HG03280 (cell line): ENCODE data around the gene PLPPR1.

Experiments used
- ATAC-seq: cut with Tn5 transposase; IDR thresholded peaks from one replicate; pipeline ENCODE4 v1.9.1; 2021; ENCODE audit warnings: mild to moderate bottlenecking, moderate library complexity; ENCODE audit not compliant: unreplicated experiment

PLPPR1 gene

DNA sequence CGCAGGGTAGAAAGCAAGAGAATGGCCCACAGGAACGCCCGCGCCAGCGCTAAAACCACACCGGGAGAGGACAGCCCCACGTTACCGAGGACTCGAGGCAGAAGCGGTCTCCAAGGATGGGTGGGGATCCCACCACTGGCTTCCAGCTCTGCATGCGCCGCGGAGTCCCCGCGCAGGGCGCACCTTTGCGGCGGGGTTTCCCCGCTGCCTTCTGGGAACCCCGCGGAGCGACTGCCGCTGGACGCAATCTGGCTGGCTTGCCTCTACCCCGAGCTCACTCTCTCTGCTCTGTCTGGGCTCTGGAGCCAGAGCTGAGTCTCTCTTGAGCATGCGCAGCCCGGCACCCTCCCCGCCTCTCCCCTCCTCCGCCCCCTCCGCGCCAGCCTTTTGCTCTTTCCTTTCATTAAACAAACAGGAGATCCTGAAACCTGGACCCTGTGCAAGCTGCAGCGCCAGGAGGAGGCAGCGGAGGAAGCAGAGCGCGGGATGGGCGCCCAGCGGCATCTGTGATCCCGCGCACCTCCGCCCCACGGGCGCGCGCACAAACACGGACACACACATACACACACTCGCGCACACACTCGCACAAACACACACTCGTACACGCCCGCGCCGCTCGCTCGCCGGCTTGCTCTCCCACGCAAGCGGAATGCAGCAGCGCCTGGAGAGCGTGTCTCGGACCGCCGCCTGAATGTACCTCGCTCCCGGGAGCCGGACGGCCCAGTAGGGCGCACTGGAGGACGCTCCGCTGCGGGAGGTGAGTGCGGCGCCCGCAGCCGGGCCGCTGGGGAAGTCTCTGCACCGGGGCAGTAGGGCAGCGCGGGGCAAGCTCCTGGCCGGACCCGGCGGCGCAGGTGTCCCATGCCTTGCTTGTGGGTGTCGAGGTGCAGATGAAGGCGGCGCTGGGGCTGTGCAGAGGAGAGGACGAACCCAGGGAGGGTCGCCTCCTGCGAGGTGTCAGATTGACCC is at the start of gene PLPPR1:
TSS of gene PLPPR1 (plus strand) at position 382 of the 969 bp plus-strand sequence.
- ATAC-seq, result no peak

DNA sequence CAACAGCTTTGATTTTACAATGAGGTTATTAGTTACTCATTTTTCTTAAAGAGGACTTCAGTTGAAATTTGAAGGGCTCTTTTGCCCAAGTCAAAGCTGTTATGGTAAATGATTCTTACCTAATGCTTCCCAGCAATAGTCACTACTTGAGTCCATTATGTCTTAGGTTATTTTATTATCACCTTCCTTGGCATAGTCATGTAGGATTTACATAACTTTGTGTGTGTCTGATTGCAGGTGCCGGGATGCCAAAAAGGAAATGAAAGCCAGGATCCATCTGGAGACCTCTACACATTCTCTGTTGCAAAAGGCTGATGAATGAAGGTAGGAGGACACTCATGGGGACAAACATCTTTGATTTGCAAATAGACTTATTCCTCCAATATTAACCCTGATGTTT is 38.8 kb upstream of the PLPPR1 start:
- ATAC-seq, result no peak

DNA sequence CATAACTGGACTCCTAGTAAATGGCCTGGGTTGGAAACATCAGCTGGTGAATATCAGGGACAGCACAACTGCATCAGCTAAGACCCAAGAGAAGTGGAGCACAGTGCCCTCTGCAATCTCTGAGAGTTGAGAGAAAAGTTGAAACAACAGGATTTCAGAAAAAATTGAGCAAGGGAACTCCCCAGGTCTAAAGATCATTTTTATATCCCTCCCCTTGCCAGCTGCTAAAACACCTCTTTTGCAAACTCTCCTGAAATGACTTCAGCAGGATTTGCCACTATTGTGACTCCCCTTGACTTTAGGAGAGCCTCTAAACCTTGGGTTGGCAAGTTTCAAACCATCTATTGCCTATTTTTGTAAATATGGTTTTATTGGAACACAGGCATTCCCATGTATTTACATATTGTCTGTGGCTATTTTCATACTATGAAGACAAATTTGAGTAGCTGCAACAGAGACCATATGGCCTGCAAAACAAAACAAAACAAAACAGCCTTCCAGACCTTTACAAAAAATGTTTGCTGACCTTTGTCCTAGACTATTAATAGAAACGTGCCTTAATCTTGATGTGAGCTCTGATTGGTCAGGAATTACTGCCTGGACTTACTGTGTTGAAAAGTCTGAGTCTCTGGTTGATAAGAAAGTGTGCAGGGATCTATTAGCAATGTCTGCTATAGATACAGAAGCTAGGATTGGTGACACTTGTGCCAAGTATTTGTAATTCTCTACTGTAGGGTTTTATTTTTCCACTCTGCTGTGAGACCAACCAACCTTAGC is 37.7 kb upstream of the PLPPR1 start:
- ATAC-seq, result no peak

DNA sequence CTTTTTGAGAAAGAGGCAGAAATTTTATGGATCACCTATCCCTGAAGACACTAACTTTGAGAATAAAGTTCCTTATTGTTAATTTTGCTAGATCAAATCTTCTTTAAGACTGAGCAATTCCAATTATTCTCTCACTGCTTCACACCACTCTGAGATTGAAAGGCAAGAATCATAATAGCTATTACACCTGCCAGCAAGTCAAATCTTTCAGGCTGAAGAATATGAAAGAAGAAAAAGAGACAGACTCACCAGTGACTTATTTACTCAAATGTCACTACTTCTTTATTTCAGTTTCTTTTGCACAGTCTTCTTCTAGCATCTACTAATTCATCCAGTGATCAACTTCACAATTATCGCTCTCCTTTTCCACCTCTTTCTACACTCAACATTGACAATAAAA is 35.9 kb upstream of the PLPPR1 start:
- no peak for ATAC-seq

DNA sequence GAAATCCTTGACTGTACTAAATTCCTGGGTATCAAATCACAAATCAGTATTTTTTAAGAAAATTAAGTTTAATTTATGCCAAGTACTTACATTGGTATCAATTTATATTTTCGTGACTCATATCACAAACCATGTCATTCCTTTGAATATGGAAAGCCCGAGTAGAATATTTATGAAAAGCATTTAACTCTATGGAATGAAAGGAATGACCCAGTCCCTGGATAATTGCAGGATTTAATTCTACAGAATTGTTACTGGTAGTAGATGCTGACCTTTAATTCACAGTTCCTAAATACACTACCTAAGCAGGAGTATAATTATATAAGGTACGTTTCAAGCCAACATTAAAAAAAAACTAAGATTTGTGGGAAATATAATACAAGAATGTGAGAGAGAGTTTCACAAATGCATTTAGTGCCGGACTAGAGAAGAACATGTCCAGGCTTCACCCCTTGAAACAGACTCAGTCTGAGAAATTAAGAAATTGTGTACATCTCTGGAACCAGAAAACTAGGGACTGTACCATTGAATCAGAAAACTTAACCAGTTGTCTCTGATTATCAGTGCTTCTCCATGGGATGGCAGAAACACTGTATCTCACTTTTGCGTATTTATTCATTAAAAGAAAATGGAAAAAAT is 28.5 kb upstream of the PLPPR1 start:
- no peak for ATAC-seq

- no peak for ATAC-seq
Measured at GRCh38 chr9:101005246-101005645, 23.3 kb upstream of the PLPPR1 start.

DNA sequence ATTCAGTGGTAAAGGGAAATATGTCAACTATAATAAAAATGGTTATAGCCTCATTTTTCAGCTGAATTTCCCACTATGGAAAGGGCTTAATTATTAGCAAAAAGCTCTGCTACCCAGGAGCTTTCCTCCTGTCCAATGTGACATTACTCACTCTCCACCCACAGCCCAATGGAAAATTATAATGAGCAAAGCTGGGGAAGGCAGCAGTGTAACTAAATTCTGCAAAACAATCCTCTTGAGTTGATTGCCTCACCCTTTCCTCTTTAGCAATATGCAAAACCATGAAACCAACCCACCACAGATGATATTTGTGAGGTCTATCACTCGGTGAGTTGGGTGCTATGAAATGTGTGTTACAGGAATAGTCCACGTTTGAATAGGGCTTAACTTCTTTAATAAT is 14.0 kb upstream of the PLPPR1 start:
- no peak for ATAC-seq

DNA sequence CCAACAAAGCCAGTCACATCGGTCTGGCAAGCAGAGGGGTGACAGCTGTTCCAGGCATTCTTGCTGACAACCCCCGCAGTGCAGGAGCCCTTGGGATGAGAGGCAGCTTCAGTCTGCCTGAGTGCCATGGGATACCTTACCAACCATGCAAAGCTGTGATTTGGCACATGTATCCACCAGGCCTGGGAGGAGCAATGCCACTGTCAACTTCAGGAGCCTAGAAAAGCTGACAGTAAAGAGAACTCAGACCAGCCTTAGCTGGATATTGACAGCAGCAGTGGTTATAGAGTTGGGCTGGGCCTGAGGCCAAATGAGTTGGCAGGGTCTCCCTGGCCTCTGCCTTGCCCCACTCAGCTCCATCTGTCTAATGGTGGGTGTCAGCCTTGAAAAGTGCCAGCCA is 10.1 kb upstream of the PLPPR1 start:
- ATAC-seq, result no peak

DNA sequence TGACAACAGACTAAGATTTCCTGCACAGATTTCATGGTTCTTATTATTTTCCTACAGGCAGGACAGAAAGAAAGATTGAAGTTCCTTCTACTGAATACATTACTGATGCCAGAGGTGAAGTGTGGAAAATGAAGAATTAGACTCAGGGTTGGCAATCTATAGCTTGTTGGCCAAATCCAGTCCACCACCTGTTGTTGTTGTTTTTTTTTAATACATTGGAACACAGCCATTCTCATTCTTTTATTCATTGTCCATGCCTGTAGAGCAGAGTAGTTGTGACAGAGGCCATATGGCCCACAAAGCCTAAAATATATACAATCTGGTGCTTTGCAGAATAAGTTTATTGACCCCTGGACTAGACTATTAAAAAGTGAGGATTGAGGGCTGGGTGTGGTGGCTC is 5.8 kb upstream of the PLPPR1 start:
- ATAC-seq, result no peak

GRCh38 chr9:101025940-101026339 is 2.6 kb upstream of the PLPPR1 start:
- ATAC-seq, result no peak

DNA sequence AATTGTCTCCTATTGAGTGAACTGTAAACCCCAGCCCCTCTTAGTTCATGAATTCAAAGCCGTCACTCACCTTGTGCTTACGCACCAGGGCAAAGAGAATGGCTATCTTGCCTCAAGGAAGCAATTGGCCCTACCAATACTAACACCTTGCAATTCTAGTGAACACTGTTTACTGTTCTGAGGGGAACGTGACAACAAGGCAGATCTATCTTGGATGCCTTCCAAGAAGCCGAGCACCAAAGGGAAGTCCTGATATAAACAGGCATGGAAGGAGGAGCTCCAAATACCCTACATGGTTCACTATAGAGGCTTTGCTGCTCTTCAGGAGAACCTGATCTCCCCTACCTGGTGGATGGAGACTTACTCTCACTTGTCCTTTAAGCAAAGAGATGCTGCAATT is 1.7 kb upstream of the PLPPR1 start:
- no peak for ATAC-seq

GRCh38 chr9:101027236-101027635 is 1.3 kb upstream of the PLPPR1 start:
- no peak for ATAC-seq

DNA sequence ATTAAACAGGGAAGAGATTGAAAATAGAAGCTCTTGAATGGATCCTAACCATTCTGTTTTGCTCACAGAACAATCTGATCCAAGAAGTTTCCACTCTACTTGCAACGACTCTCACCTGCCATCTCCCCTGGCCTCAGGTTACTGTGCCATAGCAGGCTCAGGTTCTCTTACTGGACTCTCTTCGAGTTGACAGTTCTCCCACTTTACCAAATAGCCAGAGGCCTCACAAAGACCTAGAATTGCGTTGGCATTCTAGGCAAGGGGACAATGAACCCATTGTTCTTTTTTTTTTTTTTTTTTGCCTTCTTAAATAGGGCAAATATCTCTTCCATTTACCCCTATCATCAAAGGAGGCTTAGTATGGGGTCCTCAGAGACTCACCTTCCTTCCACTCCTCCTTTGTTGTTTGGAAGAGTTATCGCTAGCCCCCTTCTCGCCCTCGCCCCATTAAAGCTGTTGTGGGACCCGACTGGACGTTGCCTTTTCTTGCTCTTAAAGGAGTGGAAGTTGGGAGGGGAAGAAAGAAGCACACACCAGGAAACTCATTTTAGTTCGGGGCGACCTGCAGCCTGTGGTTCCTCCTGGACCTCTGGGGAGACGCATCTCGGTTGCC is 688 bp upstream of the PLPPR1 start:
- ATAC-seq, result no peak

GRCh38 chr9:101029315-101030085 is 973 bp downstream of the PLPPR1 start:
- ATAC-seq, result no peak

DNA sequence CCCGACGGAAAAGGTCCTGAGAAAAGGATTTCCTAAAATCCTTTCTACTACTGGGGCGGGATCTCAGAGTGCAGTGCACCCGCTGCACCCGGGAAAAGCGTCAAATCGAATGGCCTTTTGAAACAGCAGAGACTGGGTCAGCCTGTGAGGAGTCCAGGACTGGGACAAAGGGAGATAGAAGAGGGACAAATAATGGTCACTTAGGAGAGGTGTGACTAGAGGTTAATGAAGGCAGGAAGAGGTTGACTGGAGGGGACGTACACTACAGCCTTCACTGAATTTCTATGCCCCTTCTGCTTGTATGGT is 1.5 kb downstream of the PLPPR1 start:
- ATAC-seq, result no peak

DNA sequence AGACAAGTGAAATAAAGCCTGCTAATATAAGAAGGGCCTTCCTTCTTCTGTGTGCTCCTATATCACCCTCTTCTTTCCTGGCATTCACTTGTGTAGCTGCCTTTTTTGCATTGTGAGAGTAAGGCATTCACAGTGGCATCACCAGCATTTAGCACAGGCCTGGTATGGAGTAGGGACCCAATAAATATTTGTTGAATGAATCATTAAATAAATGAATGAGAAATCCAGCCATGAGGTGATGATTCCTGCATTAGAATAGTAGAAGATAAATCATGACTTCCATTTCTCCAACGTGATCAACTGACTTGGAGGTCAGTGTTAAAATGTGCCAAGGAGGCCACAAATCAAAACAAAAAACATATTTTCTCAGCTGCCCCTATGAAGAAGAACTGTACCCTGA is 3.9 kb downstream of the PLPPR1 start:
- no peak for ATAC-seq

GRCh38 chr9:101034222-101034621 is 5.7 kb downstream of the PLPPR1 start:
- ATAC-seq, result no peak

GRCh38 chr9:101035098-101035497 is 6.6 kb downstream of the PLPPR1 start:
- no peak for ATAC-seq

- ATAC-seq, result no peak
Measured at GRCh38 chr9:101037430-101037829, 8.9 kb downstream of the PLPPR1 start.

- no peak for ATAC-seq
Measured at GRCh38 chr9:101038488-101038887, 10.0 kb downstream of the PLPPR1 start.
